ENCODE measurements around the gene TTBK1.

The TTBK1 gene

DNA sequence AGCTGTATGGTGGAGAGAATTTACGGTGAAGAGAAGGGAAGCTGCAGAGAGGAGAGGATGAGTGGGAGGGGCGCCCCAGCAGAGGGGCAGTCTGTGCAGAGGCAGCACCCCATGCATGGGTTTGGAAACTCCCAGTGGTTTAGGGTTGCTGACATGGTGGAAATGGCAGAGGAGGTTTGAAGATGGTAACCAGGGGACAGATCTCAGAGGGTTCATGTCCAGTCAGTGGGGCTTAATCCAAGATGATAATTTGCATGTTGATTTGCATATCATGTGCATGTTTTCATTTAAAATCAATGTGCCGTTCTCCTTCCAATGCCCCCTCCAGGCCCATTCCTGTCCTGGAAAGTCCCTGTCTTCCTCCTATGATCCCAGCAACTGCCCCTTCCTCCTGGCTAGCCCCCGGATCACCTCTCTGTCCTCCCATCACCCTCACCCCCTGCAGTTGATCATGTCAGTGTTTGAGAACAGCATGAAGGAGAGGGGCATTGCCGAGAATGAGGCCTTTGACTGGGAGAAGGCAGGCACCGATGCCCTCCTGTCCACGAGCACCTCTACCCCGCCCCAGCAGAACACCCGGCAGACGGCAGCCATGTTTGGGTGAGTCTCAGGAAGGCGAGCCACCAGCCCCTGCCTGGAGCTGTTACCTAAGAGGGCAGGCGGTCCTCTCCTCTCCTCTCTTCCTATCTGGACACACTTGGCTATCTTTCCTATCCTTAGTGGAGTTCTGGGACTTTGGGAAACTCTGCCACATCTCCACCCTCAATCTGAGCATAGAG lies 14.3 kb downstream of the TTBK1 start:
- no peaks in the 10 kb centered on the region for H3K9me3 ChIP-seq (ENCODE audit: control insufficient read depth, low read length)
- H3K27me3 ChIP-seq (replicated peaks; ENCODE audit: control insufficient read depth, insufficient read depth, low read length), result peaks cover 45% of the 10 kb centered on the region
- H3K4me1 ChIP-seq (ENCODE audit: control insufficient read depth, insufficient read depth, low read length), result no peaks in the 10 kb centered on the region
- H3K9ac ChIP-seq (ENCODE audit: low read length), result no peak overlapping the region
- DNase-seq (ENCODE audit: low read depth), result no peak
- H3K4me3 ChIP-seq (ENCODE audit: low read length), result no peak overlapping the region
- no peaks in the 10 kb centered on the region for H3K36me3 ChIP-seq (ENCODE audit: control insufficient read depth, insufficient read depth, low read length, severe bottlenecking)

GRCh38 chr6:43258180-43258579 lies 14.9 kb downstream of the TTBK1 start:
- no peak for DNase-seq (ENCODE audit: low read depth)

DNA sequence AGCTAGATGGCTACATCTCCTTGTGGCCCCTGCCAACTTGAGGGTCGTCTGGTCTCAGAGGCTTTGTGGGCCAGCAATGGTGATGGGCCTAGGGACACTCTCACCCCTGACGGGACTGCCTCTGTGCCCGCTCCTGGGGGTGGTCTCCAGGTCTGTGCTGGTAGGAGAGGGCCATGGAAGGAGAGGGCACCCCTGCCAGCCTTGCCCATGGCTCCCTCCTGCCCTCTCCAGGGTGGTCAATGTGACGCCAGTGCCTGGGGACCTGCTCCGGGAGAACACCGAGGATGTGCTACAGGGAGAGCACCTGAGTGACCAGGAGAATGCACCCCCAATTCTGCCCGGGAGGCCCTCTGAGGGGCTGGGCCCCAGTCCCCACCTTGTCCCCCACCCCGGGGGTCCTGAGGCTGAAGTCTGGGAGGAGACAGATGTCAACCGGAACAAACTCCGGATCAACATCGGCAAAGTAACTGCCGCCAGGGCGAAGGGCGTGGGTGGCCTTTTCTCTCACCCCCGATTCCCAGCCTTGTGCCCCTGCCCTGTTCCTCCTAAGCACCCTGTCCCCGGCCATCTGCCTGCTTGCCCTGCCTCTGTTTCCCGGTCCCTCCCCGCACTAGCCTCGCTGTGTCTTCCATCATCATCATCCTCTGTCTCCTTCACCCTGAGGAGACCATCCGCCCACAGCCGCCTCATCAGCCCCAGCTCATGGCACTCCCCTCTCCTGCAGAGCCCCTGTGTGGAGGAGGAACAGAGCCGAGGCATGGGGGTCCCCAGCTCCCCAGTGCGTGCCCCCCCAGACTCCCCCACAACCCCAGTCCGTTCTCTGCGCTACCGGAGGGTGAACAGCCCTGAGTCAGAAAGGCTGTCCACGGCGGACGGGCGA lies 15.8 kb downstream of the TTBK1 start:
- Histone ChIP-seq H3K9ac (ENCODE audit: low read length) (no peak overlapping the region), H3K36me3 (ENCODE audit: control insufficient read depth, insufficient read depth, low read length, severe bottlenecking) (no peaks in the 10 kb centered on the region), H3K4me1 (ENCODE audit: control insufficient read depth, insufficient read depth, low read length) (no peaks in the 10 kb centered on the region), H3K9me3 (ENCODE audit: control insufficient read depth, low read length) (no peaks in the 10 kb centered on the region), H3K4me3 (ENCODE audit: low read length) (no peak overlapping the region), H3K27me3 (replicated peaks; ENCODE audit: control insufficient read depth, insufficient read depth, low read length) (peaks cover 39% of the 10 kb centered on the region)
- no peak for DNase-seq (ENCODE audit: low read depth)

More at GRCh38 chr6:43258180-43258579, 14.9 kb downstream of the TTBK1 start:
- no peak overlapping the region for H3K4me3 ChIP-seq (ENCODE audit: low read length)
- no peaks in the 10 kb centered on the region for H3K9me3 ChIP-seq (ENCODE audit: control insufficient read depth, low read length)
- H3K4me1 ChIP-seq (ENCODE audit: control insufficient read depth, insufficient read depth, low read length), result no peaks in the 10 kb centered on the region
- H3K27me3 ChIP-seq (replicated peaks; ENCODE audit: control insufficient read depth, insufficient read depth, low read length), result peaks cover 42% of the 10 kb centered on the region
- H3K36me3 ChIP-seq (ENCODE audit: control insufficient read depth, insufficient read depth, low read length, severe bottlenecking), result no peaks in the 10 kb centered on the region
- no peak overlapping the region for H3K9ac ChIP-seq (ENCODE audit: low read length)

DNA sequence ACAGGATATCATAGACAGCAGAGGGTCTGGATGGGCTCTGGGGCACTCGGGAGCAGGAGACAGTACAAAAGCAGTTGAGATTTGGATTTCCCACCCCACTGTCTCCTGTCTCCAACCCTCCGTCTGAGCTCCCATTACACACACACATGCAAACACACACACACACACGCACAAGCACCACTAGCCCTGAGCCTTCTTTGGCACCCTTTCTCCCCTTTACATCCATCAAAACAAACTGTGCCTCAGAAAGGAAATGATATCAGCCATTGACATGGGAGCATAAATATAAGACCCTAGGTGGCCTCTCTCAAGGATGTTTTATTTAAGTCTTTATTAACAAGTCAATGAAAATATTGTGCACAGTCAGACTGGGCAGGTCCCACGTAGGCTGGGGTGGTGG lies 17.5 kb downstream of the TTBK1 start:
- DNase-seq (ENCODE audit: low read depth), result no peak
- Histone ChIP-seq H3K4me1 (ENCODE audit: control insufficient read depth, insufficient read depth, low read length) (no peaks in the 10 kb centered on the region), H3K9me3 (ENCODE audit: control insufficient read depth, low read length) (no peaks in the 10 kb centered on the region), H3K27me3 (replicated peaks; ENCODE audit: control insufficient read depth, insufficient read depth, low read length) (peaks cover 40% of the 10 kb centered on the region), H3K36me3 (ENCODE audit: control insufficient read depth, insufficient read depth, low read length, severe bottlenecking) (no peaks in the 10 kb centered on the region), H3K9ac (ENCODE audit: low read length) (no peak overlapping the region), H3K4me3 (ENCODE audit: low read length) (no peak overlapping the region)

- no peaks in the 10 kb centered on the region for H3K4me1 ChIP-seq (ENCODE audit: control insufficient read depth, insufficient read depth, low read length)
- peaks cover 42% of the 10 kb centered on the region for H3K27me3 ChIP-seq (replicated peaks; ENCODE audit: control insufficient read depth, insufficient read depth, low read length)
- no peaks in the 10 kb centered on the region for H3K9me3 ChIP-seq (ENCODE audit: control insufficient read depth, low read length)
- DNase-seq (ENCODE audit: low read depth), result no peak
- H3K36me3 ChIP-seq (ENCODE audit: control insufficient read depth, insufficient read depth, low read length, severe bottlenecking), result no peaks in the 10 kb centered on the region
- no peak overlapping the region for H3K4me3 ChIP-seq (ENCODE audit: low read length)
- no peak overlapping the region for H3K9ac ChIP-seq (ENCODE audit: low read length)
Measured at GRCh38 chr6:43261198-43261597, 17.9 kb downstream of the TTBK1 start.

DNA sequence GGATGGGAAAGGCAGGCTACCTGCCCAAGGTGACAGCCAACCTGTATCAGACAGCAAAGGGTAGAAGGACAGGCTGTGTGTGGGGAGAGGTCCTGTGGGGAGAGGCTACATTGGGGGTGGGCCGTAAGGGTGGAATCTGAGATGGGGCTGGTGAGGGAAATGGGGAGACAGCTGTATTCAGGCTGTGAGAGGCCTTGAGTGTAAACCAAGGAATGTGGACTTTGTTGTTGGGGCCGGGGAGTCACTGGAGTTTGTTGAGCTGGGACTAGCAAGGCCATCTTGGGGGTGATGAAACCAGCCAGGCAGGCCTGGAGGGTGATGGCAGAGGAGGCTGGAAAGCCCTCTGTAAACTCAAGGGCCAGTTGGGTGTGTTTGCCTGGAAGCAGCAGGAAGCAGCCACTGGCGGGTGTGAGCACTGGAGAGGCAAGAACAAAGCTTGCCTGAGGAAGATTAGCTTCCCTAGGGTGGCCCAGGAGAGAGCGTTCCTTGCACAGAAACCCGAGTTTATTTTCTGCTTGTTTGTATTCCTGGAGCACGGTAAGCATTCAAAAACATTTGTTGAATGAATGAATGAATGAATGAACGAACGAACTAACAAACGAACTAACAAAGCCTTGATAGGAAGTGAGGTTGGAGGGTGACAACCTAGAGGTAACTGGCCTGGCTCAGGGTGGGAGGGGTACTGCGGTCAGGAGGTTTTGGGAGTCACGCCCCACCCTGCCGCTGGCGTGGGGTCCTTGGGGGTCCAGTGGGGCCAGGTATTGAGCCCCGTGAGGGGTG lies 18.9 kb downstream of the TTBK1 start:
- H3K9ac ChIP-seq (ENCODE audit: low read length), result no peak overlapping the region
- H3K9me3 ChIP-seq (ENCODE audit: control insufficient read depth, low read length), result no peaks in the 10 kb centered on the region
- H3K36me3 ChIP-seq (ENCODE audit: control insufficient read depth, insufficient read depth, low read length, severe bottlenecking), result no peaks in the 10 kb centered on the region
- no peaks in the 10 kb centered on the region for H3K4me1 ChIP-seq (ENCODE audit: control insufficient read depth, insufficient read depth, low read length)
- DNase-seq (ENCODE audit: low read depth), result no peak
- H3K4me3 ChIP-seq (ENCODE audit: low read length), result no peak overlapping the region
- peaks cover 38% of the 10 kb centered on the region for H3K27me3 ChIP-seq (replicated peaks; ENCODE audit: control insufficient read depth, insufficient read depth, low read length)

DNA sequence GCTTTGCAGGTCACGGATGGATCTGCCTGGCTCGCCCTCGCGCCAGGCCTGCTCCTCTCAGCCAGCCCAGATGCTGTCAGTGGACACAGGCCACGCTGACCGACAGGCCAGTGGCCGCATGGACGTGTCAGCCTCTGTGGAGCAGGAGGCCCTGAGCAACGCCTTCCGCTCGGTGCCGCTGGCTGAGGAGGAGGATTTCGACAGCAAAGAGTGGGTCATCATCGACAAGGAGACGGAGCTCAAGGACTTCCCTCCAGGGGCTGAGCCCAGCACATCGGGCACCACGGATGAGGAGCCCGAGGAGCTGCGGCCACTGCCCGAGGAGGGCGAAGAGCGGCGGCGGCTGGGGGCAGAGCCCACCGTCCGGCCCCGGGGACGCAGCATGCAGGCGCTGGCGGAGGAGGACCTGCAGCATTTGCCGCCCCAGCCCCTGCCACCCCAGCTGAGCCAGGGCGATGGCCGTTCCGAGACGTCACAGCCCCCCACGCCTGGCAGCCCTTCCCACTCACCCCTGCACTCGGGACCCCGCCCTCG lies 19.6 kb downstream of the TTBK1 start:
- no peak overlapping the region for H3K4me3 ChIP-seq (ENCODE audit: low read length)

GRCh38 chr6:43263314-43264178 lies 20.3 kb downstream of the TTBK1 start:
- no peaks in the 10 kb centered on the region for H3K36me3 ChIP-seq (ENCODE audit: control insufficient read depth, insufficient read depth, low read length, severe bottlenecking)
- H3K4me3 ChIP-seq (ENCODE audit: low read length), result no peak overlapping the region
- H3K27me3 ChIP-seq (replicated peaks; ENCODE audit: control insufficient read depth, insufficient read depth, low read length), result peaks cover 35% of the 10 kb centered on the region
- peaks cover 3% of the 10 kb centered on the region for H3K4me1 ChIP-seq (ENCODE audit: control insufficient read depth, insufficient read depth, low read length)
- H3K9ac ChIP-seq (ENCODE audit: low read length), result no peak overlapping the region
- DNase-seq (ENCODE audit: low read depth), result peak; percentile 80
- no peaks in the 10 kb centered on the region for H3K9me3 ChIP-seq (ENCODE audit: control insufficient read depth, low read length)

More for the DNA sequence above, 19.6 kb downstream of the TTBK1 start:
- Histone ChIP-seq H3K27me3 (replicated peaks; ENCODE audit: control insufficient read depth, insufficient read depth, low read length) (peaks cover 34% of the 10 kb centered on the region), H3K4me1 (ENCODE audit: control insufficient read depth, insufficient read depth, low read length) (no peaks in the 10 kb centered on the region), H3K36me3 (ENCODE audit: control insufficient read depth, insufficient read depth, low read length, severe bottlenecking) (no peaks in the 10 kb centered on the region), H3K9ac (ENCODE audit: low read length) (no peak overlapping the region), H3K9me3 (ENCODE audit: control insufficient read depth, low read length) (no peaks in the 10 kb centered on the region)
- no peak for DNase-seq (ENCODE audit: low read depth)

GRCh38 chr6:43264599-43265145 lies 21.4 kb downstream of the TTBK1 start:
- H3K27me3 ChIP-seq (replicated peaks; ENCODE audit: control insufficient read depth, insufficient read depth, low read length), result peaks cover 40% of the 10 kb centered on the region
- H3K4me1 ChIP-seq (ENCODE audit: control insufficient read depth, insufficient read depth, low read length), result peaks cover 7% of the 10 kb centered on the region
- H3K36me3 ChIP-seq (ENCODE audit: control insufficient read depth, insufficient read depth, low read length, severe bottlenecking), result no peaks in the 10 kb centered on the region
- DNase-seq (ENCODE audit: low read depth), result no peak
- no peak overlapping the region for H3K9ac ChIP-seq (ENCODE audit: low read length)
- no peak overlapping the region for H3K4me3 ChIP-seq (ENCODE audit: low read length)
- no peaks in the 10 kb centered on the region for H3K9me3 ChIP-seq (ENCODE audit: control insufficient read depth, low read length)

- no peak overlapping the region for H3K4me3 ChIP-seq (ENCODE audit: low read length)
- no peak for DNase-seq (ENCODE audit: low read depth)
- H3K9me3 ChIP-seq (ENCODE audit: control insufficient read depth, low read length), result no peaks in the 10 kb centered on the region
- no peaks in the 10 kb centered on the region for H3K36me3 ChIP-seq (ENCODE audit: control insufficient read depth, insufficient read depth, low read length, severe bottlenecking)
- H3K9ac ChIP-seq (ENCODE audit: low read length), result no peak overlapping the region
- H3K27me3 ChIP-seq (replicated peaks; ENCODE audit: control insufficient read depth, insufficient read depth, low read length), result peaks cover 39% of the 10 kb centered on the region
- H3K4me1 ChIP-seq (ENCODE audit: control insufficient read depth, insufficient read depth, low read length), result peaks cover 7% of the 10 kb centered on the region
Measured at GRCh38 chr6:43265564-43265963, 22.3 kb downstream of the TTBK1 start.

All from adipocyte (in vitro differentiated cells).